HFFc6 (cell line): ENCODE data around the gene SLC25A53. TPM values are rescaled to one million over a fixed set of nuclear protein-coding genes. Genes with fewer than 3 reads are reported as not detected.

Experiments
- DNase-seq: peaks from one replicate; pipeline ENCODE4 v3.0.0-alpha.2; 2018
- H3K27ac Mint-ChIP-seq: 2 replicates; pipeline ENCODE4 v1.8.0; 2020; ENCODE audit warnings: mild to moderate bottlenecking, mixed read lengths
- H3K27me3 Mint-ChIP-seq: 2 replicates; pipeline ENCODE4 v1.8.0; 2021; ENCODE audit warnings: mild to moderate bottlenecking, moderate library complexity, mixed read lengths; ENCODE audit not compliant: insufficient read depth
- H3K36me3 Mint-ChIP-seq: 2 replicates; pipeline ENCODE4 v1.8.0; 2021; ENCODE audit warnings: low read depth, mixed read lengths
- H3K4me1 Mint-ChIP-seq: 2 replicates; pipeline ENCODE4 v1.8.0; 2020; ENCODE audit warnings: low read depth, mixed read lengths
- H3K4me3 Mint-ChIP-seq: 2 replicates; pipeline ENCODE4 v1.8.0; 2020; ENCODE audit warnings: mild to moderate bottlenecking, moderate library complexity, mixed read lengths
- H3K9me3 Mint-ChIP-seq: 2 replicates; pipeline ENCODE4 v1.8.0; 2020; ENCODE audit warnings: mild to moderate bottlenecking, mixed read lengths
- CTCF ChIP-seq: fragments of 200-600 bp; sonication (generic); IDR thresholded peaks from 2 replicates; pipeline ENCODE4 v1.5.0; 2021; ENCODE audit warnings: antibody characterized with exemption, mild to moderate bottlenecking
- total RNA-seq, 6 experiments: library from RNA; stranded (reverse); fragmentation: NEBNext Ultra II Directional; extraction: Animal tissue kit (Norgen Biotek cat#: 25700); gene quantifications; 2 replicates in 1 of 6; 3 replicates in 5 of 6; pipeline ENCODE4 v1.2.3, GENCODE V29; 2021

SLC25A53 gene
- total RNA-seq, 6 experiments from 2014 or later: 4.0 to 5.9 (median 4.6) TPM

GRCh38 chrX:104189837-104190236, 33.0 kb upstream of the SLC25A53 start:
- no peak overlapping the region for H3K4me3 Mint-ChIP-seq
- H3K36me3 Mint-ChIP-seq: no peaks in the 10 kb centered on the region
- H3K27me3 Mint-ChIP-seq: no peaks in the 10 kb centered on the region
- H3K27ac Mint-ChIP-seq: no peak overlapping the region
- no peak for DNase-seq
- peaks cover 6% of the 10 kb centered on the region; the same call in 1 of the 2 replicates for H3K4me1 Mint-ChIP-seq
- H3K9me3 Mint-ChIP-seq: no peaks in the 10 kb centered on the region
- TF ChIP-seq CTCF: no peak

- Mint-ChIP-seq H3K36me3 (no peaks in the 10 kb centered on the region), H3K4me1 (peaks cover under 1% of the 10 kb centered on the region; the same call in 1 of the 2 replicates), H3K9me3 (no peaks in the 10 kb centered on the region), H3K4me3 (no peak overlapping the region), H3K27me3 (no peaks in the 10 kb centered on the region), H3K27ac (no peak overlapping the region)
- no peak for TF ChIP-seq CTCF
- DNase-seq: no peak
Observed at GRCh38 chrX:104187931-104188330, 31.1 kb upstream of the SLC25A53 start.

DNA sequence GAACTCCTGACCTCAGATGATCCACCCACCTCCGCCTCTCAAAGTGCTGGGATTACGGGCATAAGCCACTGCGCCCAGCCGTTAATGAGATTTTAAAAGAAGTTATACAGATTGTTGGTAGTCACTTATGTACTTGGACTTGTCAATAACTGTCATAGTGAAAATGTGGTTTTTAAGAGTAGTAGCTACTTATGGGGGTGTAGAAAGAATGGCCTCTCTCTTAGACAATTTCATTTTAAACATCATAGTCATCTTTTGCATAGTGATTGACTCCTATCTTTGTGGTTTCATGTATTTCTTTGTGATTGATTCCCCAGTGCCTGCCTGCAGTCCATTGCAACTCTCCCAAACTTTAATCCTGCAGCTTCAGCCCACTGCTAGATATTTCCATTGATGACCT, 26.9 kb upstream of the SLC25A53 start:
- Mint-ChIP-seq H3K4me3 (no peak overlapping the region), H3K27me3 (no peaks in the 10 kb centered on the region), H3K27ac (no peak overlapping the region), H3K36me3 (peaks cover 1% of the 10 kb centered on the region; the same call in 1 of the 2 replicates), H3K4me1 (peaks cover 5% of the 10 kb centered on the region; the same call in 1 of the 2 replicates), H3K9me3 (no peaks in the 10 kb centered on the region)
- no peak for TF ChIP-seq CTCF
- no peak for DNase-seq

DNA sequence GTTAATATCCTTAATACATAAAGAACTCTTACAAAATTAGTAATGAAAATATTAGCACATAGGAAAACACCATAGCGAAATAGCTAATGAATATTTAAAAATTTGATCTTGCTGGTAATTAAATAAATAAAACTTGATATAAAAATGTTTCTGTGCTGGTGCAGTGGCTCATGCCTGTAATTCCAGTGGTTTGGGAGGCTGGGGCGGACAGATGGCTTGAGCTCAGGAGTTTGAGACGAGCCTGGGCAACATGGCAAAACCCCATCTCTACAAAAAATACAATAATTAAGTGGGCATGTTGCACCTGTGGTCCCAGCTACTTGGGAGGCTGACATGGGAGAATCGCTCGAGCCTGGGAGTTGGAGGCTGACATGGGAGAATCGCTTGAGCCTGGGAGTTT, 17.0 kb upstream of the SLC25A53 start:
- peaks cover 39% of the 10 kb centered on the region for H3K4me1 Mint-ChIP-seq
- peaks cover 21% of the 10 kb centered on the region for H3K36me3 Mint-ChIP-seq
- H3K27ac Mint-ChIP-seq: no peak overlapping the region
- H3K27me3 Mint-ChIP-seq: no peaks in the 10 kb centered on the region
- TF ChIP-seq CTCF: no peak
- DNase-seq: no peak
- no peak overlapping the region for H3K4me3 Mint-ChIP-seq
- no peaks in the 10 kb centered on the region for H3K9me3 Mint-ChIP-seq

DNA sequence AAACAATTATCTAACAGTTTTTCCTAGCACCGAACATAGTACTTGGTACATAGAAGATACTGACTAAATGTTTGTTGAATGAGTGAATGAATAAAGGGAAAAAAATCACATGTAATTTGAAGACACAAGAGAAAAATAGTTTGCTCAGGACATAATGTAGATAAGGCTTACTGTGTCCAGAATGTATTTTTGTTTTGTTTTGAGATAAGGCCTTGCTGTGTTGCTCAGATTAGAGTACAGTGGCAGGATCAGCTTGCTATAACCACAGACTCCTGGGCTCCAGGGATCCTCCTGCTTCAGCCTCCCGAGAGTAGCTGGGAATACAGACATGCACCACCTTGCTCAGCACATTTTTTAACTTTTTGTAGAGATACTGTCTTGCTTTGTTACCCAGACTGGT, 16.0 kb upstream of the SLC25A53 start:
- H3K4me3 Mint-ChIP-seq: no peak overlapping the region
- H3K9me3 Mint-ChIP-seq: no peaks in the 10 kb centered on the region
- H3K36me3 Mint-ChIP-seq: peaks cover 13% of the 10 kb centered on the region
- DNase-seq: no peak
- H3K4me1 Mint-ChIP-seq: peaks cover 49% of the 10 kb centered on the region
- H3K27me3 Mint-ChIP-seq: no peaks in the 10 kb centered on the region
- no peak for TF ChIP-seq CTCF
- H3K27ac Mint-ChIP-seq: peak overlapping the region; percentile 42; the same call in 1 of the 2 replicates

DNA sequence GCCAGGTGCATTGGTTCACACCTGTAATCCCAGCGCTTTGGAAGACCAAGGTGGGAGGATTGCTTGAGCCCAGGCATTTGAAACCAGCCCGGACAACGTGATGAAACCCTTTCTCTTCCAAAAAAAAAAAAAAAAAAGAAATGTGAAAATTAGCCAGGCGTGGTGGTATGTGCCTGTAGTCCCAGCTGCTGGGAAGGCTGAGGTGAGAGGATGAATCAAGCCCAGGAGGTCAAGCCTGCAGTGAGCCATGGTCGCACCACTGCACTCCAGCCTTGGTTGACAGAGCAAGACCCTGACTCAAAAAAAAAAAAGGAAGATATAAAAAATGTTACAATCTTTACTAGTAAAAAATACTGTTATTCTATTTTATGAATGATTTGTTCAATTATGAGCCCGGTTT, 15.3 kb upstream of the SLC25A53 start:
- DNase-seq: no peak
- Mint-ChIP-seq H3K4me1 (peaks cover 52% of the 10 kb centered on the region), H3K36me3 (peaks cover 9% of the 10 kb centered on the region), H3K4me3 (no peak overlapping the region; the same call in 1 of the 2 replicates), H3K27ac (peak overlapping the region; percentile 42), H3K27me3 (no peaks in the 10 kb centered on the region), H3K9me3 (no peaks in the 10 kb centered on the region)
- TF ChIP-seq CTCF: no peak
